Measurements from ENCODE around the gene KRT10. TPM values are rescaled to one million over a fixed set of nuclear protein-coding genes. Genes with fewer than 3 reads are reported as not detected.

The KRT10 gene
- total and polyA plus RNA-seq, 9 of the 15 experiments (the other 6 are each of a cell fraction or from before 2014, with no cell fraction given), result 47.0 to 179 (median 76.2) TPM

DNA sequence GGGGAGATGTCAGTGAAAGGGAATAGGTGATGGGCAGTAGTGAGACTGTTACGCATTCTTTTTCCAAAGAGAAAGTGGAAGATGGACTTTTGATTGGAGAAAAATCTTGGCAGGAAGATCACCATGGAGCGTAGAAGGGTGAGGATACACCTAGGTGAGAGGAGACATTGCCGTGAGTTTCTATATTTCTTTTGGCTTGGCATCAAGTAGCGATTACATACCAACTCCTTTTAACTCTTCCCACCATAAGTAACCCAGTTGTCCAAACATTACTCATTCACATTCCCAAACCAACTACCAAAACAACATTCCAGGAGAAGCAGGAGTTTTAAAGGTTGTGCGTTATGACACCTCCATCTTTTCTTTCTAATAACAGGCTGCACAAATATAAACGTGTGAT, 11.9 kb downstream of the KRT10 start:
- CTCF ChIA-PET (ENCODE audit: low intra/inter-chr PET ratio), result no interaction called here
- BruUV-seq (replicated peaks), result no TSS peak
- 52% methylated on average over 6 of the region's 6 CpGs for WGBS (ENCODE audit: insufficient coverage, low coverage, missing lambda C conversion rate)
- H3K9me1 ChIP-seq (ENCODE audit: control insufficient read depth, insufficient read depth, low read length), result no peaks in the 10 kb centered on the region
- no peaks in the 10 kb centered on the region; a peak in 1 of 5 replicates for H3K4me1 ChIP-seq (replicated peaks in 1 of 2; ENCODE audit: control insufficient read depth in 2 of 2, insufficient read depth in 2 of 2, low read length in 2 of 2)
- FAIRE-seq (no peak), DNase-seq (ENCODE audit: extremely low read depth in 1 of 4, low spot score in 3 of 4) (no peak), ATAC-seq (no peak)
- no peaks in the 10 kb centered on the region for H3K9me3 ChIP-seq (replicated peaks; ENCODE audit: control insufficient read depth, insufficient read depth, low read depth, low read length)
- H3K79me2 ChIP-seq (ENCODE audit: control insufficient read depth, insufficient read depth, low read length), result no peaks in the 10 kb centered on the region
- no peak overlapping the region for H2AFZ ChIP-seq (ENCODE audit: low read depth, low read length)
- H3K27me3 ChIP-seq (ENCODE audit: control insufficient read depth in 2 of 2, insufficient read depth in 2 of 2, low read length in 2 of 2), result peaks cover 3 to 8% of the 10 kb centered on the region in 2 experiments; a peak in 3 of 5 replicates
- no peaks in the 10 kb centered on the region for H4K20me1 ChIP-seq (replicated peaks; ENCODE audit: control insufficient read depth, insufficient read depth, low read length)
- no peak overlapping the region for H3K4me3 ChIP-seq
- POLR2A ChIA-PET, result no interaction called here
- intact Hi-C loops (cut with micrococcal nuclease) (no loop called here), in situ Hi-C loops (cut with MboI) (no loop called here)
- no peak overlapping the region for H3K9ac ChIP-seq (ENCODE audit: insufficient read depth in 1 of 2, low read depth in 2 of 2, low read length in 2 of 2)
- H3K4me2 ChIP-seq (ENCODE audit: insufficient read depth, low read length), result no peak overlapping the region
- no peak overlapping the region for H3K27ac ChIP-seq (ENCODE audit: extremely low read depth, low read depth, low read length)
- H3K36me3 ChIP-seq (ENCODE audit: control insufficient read depth, insufficient read depth, low read length), result no peaks in the 10 kb centered on the region
- TF ChIP-seq ZNF311 (CRISPR knock-in tag; IDR thresholded peaks at IDR 0.05) (no peak), ZNF316 (IDR thresholded peaks at IDR 0.05) (no peak), ZNF407 (IDR thresholded peaks at IDR 0.05; ENCODE audit: low read depth) (no peak), NR2C1 (IDR thresholded peaks at IDR 0.05) (no peak), NR2C1 (tag; IDR thresholded peaks at IDR 0.05) (no peak), NONO (IDR thresholded peaks at IDR 0.05; ENCODE audit: low read depth in 2 of 2, low read length in 1 of 2) (no peak), TEAD4 (IDR thresholded peaks at IDR 0.05; ENCODE audit: low read length) (no peak), TEAD4 (CRISPR knock-in tag; IDR thresholded peaks at IDR 0.05; ENCODE audit: borderline replicate concordance) (no peak), HMBOX1 (IDR thresholded peaks at IDR 0.05) (no peak), ZNF57 (CRISPR knock-in tag; IDR thresholded peaks at IDR 0.05) (no peak), EP300 (IDR thresholded peaks at IDR 0.05; ENCODE audit: low read length) (no peak)
- TF ChIP-seq, protein P1, sequence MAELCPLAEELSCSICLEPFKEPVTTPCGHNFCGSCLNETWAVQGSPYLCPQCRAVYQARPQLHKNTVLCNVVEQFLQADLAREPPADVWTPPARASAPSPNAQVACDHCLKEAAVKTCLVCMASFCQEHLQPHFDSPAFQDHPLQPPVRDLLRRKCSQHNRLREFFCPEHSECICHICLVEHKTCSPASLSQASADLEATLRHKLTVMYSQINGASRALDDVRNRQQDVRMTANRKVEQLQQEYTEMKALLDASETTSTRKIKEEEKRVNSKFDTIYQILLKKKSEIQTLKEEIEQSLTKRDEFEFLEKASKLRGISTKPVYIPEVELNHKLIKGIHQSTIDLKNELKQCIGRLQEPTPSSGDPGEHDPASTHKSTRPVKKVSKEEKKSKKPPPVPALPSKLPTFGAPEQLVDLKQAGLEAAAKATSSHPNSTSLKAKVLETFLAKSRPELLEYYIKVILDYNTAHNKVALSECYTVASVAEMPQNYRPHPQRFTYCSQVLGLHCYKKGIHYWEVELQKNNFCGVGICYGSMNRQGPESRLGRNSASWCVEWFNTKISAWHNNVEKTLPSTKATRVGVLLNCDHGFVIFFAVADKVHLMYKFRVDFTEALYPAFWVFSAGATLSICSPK (IDR thresholded peaks at IDR 0.05; ENCODE audit: borderline replicate concordance), result no peak
- TF ChIP-seq, protein P2, sequence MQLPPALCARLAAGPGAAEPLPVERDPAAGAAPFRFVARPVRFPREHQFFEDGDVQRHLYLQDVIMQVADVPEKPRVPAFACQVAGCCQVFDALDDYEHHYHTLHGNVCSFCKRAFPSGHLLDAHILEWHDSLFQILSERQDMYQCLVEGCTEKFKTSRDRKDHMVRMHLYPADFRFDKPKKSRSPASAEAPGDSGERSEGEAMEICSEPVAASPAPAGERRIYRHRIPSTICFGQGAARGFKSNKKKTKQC (CRISPR knock-in tag; IDR thresholded peaks at IDR 0.05), result no peak
